Neuronal stem cell (in vitro differentiated cells): Measurements from ENCODE around the gene LRIG1.

ENCODE experiments used
- DNase-seq: peaks from one replicate; pipeline ENCODE4 v3.0.0-alpha.2; 2013; ENCODE audit warnings: low spot score
- H2AFZ ChIP-seq: one replicate; pipeline ENCODE4 v1.6.1; 2013; ENCODE audit warnings: mild to moderate bottlenecking, low read length, inconsistent platforms
- H2AK5ac ChIP-seq: 2 replicates; pipeline ENCODE4 v1.6.1; 2013; ENCODE audit warnings: low read depth, mild to moderate bottlenecking, inconsistent platforms, low read length, moderate library complexity, mixed read lengths
- H2BK120ac ChIP-seq: 2 replicates; pipeline ENCODE4 v1.6.1; 2013; ENCODE audit warnings: low read depth, mild to moderate bottlenecking, inconsistent platforms, low read length, moderate library complexity, mixed read lengths
- H2BK12ac ChIP-seq: one replicate; pipeline ENCODE4 v1.6.1; 2013; ENCODE audit warnings: low read length, inconsistent platforms
- H2BK15ac ChIP-seq: 2 replicates; pipeline ENCODE4 v1.6.1; 2013; ENCODE audit warnings: mild to moderate bottlenecking, low read length, inconsistent platforms, mixed read lengths
- H2BK5ac ChIP-seq: one replicate; pipeline ENCODE4 v1.6.1; 2013; ENCODE audit warnings: inconsistent platforms, mild to moderate bottlenecking, low read length, moderate library complexity
- H3K14ac ChIP-seq: one replicate; pipeline ENCODE4 v1.6.1; 2013; ENCODE audit warnings: low read length, inconsistent platforms
- H3K18ac ChIP-seq: 2 replicates; pipeline ENCODE4 v1.6.1; 2013; ENCODE audit warnings: low read length, inconsistent platforms
- H3K23ac ChIP-seq: 2 replicates; pipeline ENCODE4 v1.6.1; 2013; ENCODE audit warnings: low read depth, mild to moderate bottlenecking, mixed read lengths, low read length, inconsistent platforms; ENCODE audit not compliant: poor library complexity
- H3K27ac ChIP-seq: replicated peaks from 3 replicates; pipeline ENCODE4 v1.5.1; 2013; ENCODE audit warnings: low read length, inconsistent platforms
- H3K27me3 ChIP-seq, 3 experiments: 2 replicates each; pipeline ENCODE4 v1.6.1; 2013; ENCODE audit warnings: low read length in 3 of 3, mild to moderate bottlenecking in 2 of 3, inconsistent platforms in 1 of 3, low read depth in 1 of 3, mixed read lengths in 1 of 3, moderate library complexity in 1 of 3; ENCODE audit not compliant: control insufficient read depth in 3 of 3, insufficient read depth in 3 of 3
- H3K36me3 ChIP-seq, 2 donors: replicated peaks in 1 of 2; 2 replicates each; pipeline ENCODE4 v1.6.1; 2013; ENCODE audit warnings: low read length in 2 of 2; ENCODE audit not compliant: control insufficient read depth in 2 of 2, insufficient read depth in 2 of 2
- H3K4ac ChIP-seq: 2 replicates; pipeline ENCODE4 v1.6.1; 2013; ENCODE audit warnings: inconsistent platforms, mild to moderate bottlenecking, low read length, moderate library complexity
- H3K4me1 ChIP-seq, 2 donors: 1 replicate in 1 of 2; 2 replicates in 1 of 2; pipeline ENCODE4 v1.6.1; 2013; ENCODE audit warnings: low read length in 2 of 2, low read depth in 1 of 2; ENCODE audit not compliant: control insufficient read depth in 2 of 2, insufficient read depth in 1 of 2
- H3K4me2 ChIP-seq: one replicate; pipeline ENCODE4 v1.6.1; 2013; ENCODE audit warnings: mild to moderate bottlenecking, low read length, inconsistent platforms; ENCODE audit not compliant: insufficient read depth, poor library complexity, severe bottlenecking
- H3K4me3 ChIP-seq, 2 donors: 2 replicates each; pipeline ENCODE4 v1.5.1; 2013; ENCODE audit warnings: low read length in 2 of 2, mild to moderate bottlenecking in 2 of 2, inconsistent platforms in 1 of 2, moderate library complexity in 1 of 2
- H3K79me1 ChIP-seq: one replicate; pipeline ENCODE4 v1.6.1; 2013; ENCODE audit warnings: low read depth, mild to moderate bottlenecking, inconsistent platforms, low read length, moderate library complexity
- H3K9ac ChIP-seq: one replicate; pipeline ENCODE4 v1.6.1; 2013; ENCODE audit warnings: mild to moderate bottlenecking, low read depth, low read length, inconsistent platforms; ENCODE audit not compliant: poor library complexity
- H3K9me3 ChIP-seq, 2 donors: replicated peaks in 1 of 2; 2 replicates each; pipeline versions ENCODE3 to v1.6.1; 2013; ENCODE audit warnings: low read length in 2 of 2, mild to moderate bottlenecking in 2 of 2, inconsistent platforms in 1 of 2, low read depth in 1 of 2, mixed read lengths in 1 of 2, moderate library complexity in 1 of 2; ENCODE audit not compliant: control insufficient read depth in 2 of 2, insufficient read depth in 1 of 2
- H4K8ac ChIP-seq: one replicate; pipeline ENCODE4 v1.6.1; 2013; ENCODE audit warnings: low read depth, mild to moderate bottlenecking, inconsistent platforms, low read length, moderate library complexity
- H4K91ac ChIP-seq: one replicate; pipeline ENCODE4 v1.6.1; 2013; ENCODE audit warnings: low read length, low read depth, mild to moderate bottlenecking, inconsistent platforms; ENCODE audit not compliant: poor library complexity
- WGBS, 2 donors: extraction: QIAGEN DNeasy Blood & Tissue Kit; methylation state at CpG; one replicate each; pipeline ENCODE4 v1.1.7; 2013; ENCODE audit warnings: missing lambda C conversion rate in 2 of 2, mixed read lengths in 1 of 2; ENCODE audit not compliant: insufficient read length in 2 of 2, insufficient replicate concordance in 1 of 2; ENCODE audit errors: extremely low coverage in 2 of 2; 5-methylcytosine and 5-hydroxymethylcytosine counted together

The LRIG1 gene

DNA sequence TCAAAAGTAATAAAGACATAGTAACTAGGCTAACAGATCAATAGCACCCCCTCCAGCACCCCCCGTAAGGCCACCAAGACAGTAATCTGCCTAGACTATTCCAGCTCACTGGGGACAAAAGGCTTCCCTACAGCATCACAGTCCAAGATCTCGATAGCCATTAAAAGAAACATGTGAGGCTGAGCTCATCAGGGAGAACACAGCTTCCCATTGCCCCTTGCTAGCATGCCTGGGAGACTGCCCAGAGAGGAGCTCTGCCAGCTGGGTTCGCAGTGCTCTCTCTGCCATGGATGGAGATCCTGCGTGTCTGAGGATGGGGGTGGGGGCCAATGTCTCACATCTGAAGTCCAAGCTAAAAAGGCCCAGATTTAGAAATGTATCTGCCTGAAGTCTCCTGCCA, 17.8 kb downstream of the LRIG1 start:
- H3K18ac ChIP-seq = no peak overlapping the region
- H2AK5ac ChIP-seq = no peak overlapping the region
- H2BK120ac ChIP-seq = no peak overlapping the region
- no peak overlapping the region for H2BK15ac ChIP-seq
- no peak overlapping the region for H3K14ac ChIP-seq
- H3K4me2 ChIP-seq = no peak overlapping the region
- no peak overlapping the region for H2AFZ ChIP-seq
- WGBS, 2 donors = no CpG with 5 or more reads among the region's 4 CpGs
- no peak overlapping the region for H3K4ac ChIP-seq
- no peak overlapping the region for H2BK5ac ChIP-seq
- no peak overlapping the region for H2BK12ac ChIP-seq
- peaks cover 4% of the 10 kb centered on the region for H3K79me1 ChIP-seq
- peaks cover 0 to 29% of the 10 kb centered on the region in 2 donors for H3K36me3 ChIP-seq
- H4K91ac ChIP-seq = no peak overlapping the region
- H3K4me1 ChIP-seq = peaks cover 23 to 41% of the 10 kb centered on the region in 2 donors
- H4K8ac ChIP-seq = no peak overlapping the region
- H3K27me3 ChIP-seq = no peaks in the 10 kb centered on the region
- no peak overlapping the region for H3K9ac ChIP-seq
- peaks cover 0 to 4% of the 10 kb centered on the region in 2 donors for H3K9me3 ChIP-seq
- no peak overlapping the region for H3K23ac ChIP-seq
- H3K27ac ChIP-seq = no peak overlapping the region
- no peak overlapping the region for H3K4me3 ChIP-seq
- DNase-seq = no peak

DNA sequence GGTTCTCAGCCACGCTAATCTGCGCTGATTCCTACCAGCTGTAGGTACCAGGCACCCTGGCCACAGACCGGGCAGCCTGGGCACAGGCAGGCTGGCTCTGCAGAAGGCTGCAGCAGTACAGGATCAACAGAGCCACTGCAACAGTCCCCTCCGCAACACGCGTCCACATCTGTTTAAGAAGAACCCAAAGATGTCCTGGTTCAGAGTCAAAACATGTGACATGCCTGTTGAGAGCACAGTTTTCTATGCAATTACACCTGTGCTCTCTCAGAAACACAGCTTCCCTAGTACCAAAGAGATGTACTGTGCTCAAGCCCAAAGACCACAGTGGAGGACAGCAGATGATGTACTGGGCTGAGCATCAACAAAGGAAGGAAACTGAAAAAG, 18.8 kb downstream of the LRIG1 start:
- Histone ChIP-seq H3K9me3 (peaks cover 0 to 4% of the 10 kb centered on the region in 2 donors), H3K9ac (no peak overlapping the region), H2AFZ (no peak overlapping the region), H3K14ac (no peak overlapping the region), H3K36me3 (peaks cover 0 to 30% of the 10 kb centered on the region in 2 donors), H3K4me1 (peaks cover 18 to 43% of the 10 kb centered on the region in 2 donors), H3K18ac (no peak overlapping the region), H3K4me3 (no peak overlapping the region), H2BK120ac (no peak overlapping the region), H2AK5ac (no peak overlapping the region), H3K4ac (no peak overlapping the region), H3K27ac (no peak overlapping the region), H3K27me3 (no peaks in the 10 kb centered on the region), H2BK12ac (no peak overlapping the region), H3K23ac (no peak overlapping the region), H4K91ac (no peak overlapping the region), H4K8ac (no peak overlapping the region), H2BK5ac (no peak overlapping the region), H2BK15ac (no peak overlapping the region), H3K4me2 (no peak overlapping the region), H3K79me1 (peaks cover 4% of the 10 kb centered on the region)
- no CpG with 5 or more reads among the region's 6 CpGs for WGBS, 2 donors
- DNase-seq = no peak

GRCh38 chr3:66481071-66482017, 19.5 kb downstream of the LRIG1 start:
- no peaks in the 10 kb centered on the region for H3K27me3 ChIP-seq

DNA sequence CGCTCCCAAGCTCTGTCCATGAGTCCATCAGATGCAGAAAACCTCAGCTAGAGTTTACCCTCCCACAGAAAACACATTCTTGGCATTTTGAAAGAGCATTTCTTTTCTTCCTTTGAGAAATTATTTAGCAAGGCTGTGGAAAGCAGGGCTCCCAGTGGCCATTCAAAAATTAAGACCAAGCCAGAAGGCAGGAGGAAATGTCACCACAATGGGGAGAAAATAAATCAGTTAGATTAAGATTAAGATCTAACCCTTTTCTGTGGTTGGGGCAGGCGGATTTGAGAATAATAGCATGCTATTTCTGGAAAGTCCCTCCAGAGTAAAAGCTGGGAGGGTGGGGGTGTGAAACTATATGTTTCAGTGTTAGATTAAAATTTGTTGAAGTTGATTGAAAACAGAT, 20.2 kb downstream of the LRIG1 start:
- H3K4ac ChIP-seq = no peak overlapping the region
- peaks cover 4% of the 10 kb centered on the region for H3K79me1 ChIP-seq
- H3K18ac ChIP-seq = no peak overlapping the region
- no peak overlapping the region for H2AK5ac ChIP-seq
- DNase-seq = no peak
- H2BK15ac ChIP-seq = no peak overlapping the region
- peaks cover 17 to 48% of the 10 kb centered on the region in 2 donors for H3K4me1 ChIP-seq
- WGBS, 2 donors = no CpG with 5 or more reads among the region's 2 CpGs
- no peak overlapping the region for H3K27ac ChIP-seq
- H2BK5ac ChIP-seq = no peak overlapping the region
- H2BK120ac ChIP-seq = no peak overlapping the region
- no peak overlapping the region for H3K4me3 ChIP-seq
- H2BK12ac ChIP-seq = no peak overlapping the region
- no peak overlapping the region for H3K14ac ChIP-seq
- no peak overlapping the region for H4K91ac ChIP-seq
- no peak overlapping the region for H3K23ac ChIP-seq
- no peak overlapping the region for H4K8ac ChIP-seq
- H3K9me3 ChIP-seq = peaks cover 0 to 4% of the 10 kb centered on the region in 2 donors
- H3K36me3 ChIP-seq = peaks cover 0 to 24% of the 10 kb centered on the region in 2 donors
- H3K4me2 ChIP-seq = no peak overlapping the region
- H2AFZ ChIP-seq = no peak overlapping the region
- no peaks in the 10 kb centered on the region for H3K27me3 ChIP-seq
- no peak overlapping the region for H3K9ac ChIP-seq

More at GRCh38 chr3:66481071-66482017, 19.5 kb downstream of the LRIG1 start:
- Histone ChIP-seq H2BK120ac (no peak overlapping the region), H3K9ac (no peak overlapping the region), H3K79me1 (peaks cover 4% of the 10 kb centered on the region), H2AFZ (no peak overlapping the region), H3K36me3 (peaks cover 0 to 30% of the 10 kb centered on the region in 2 donors), H3K27ac (no peak overlapping the region), H3K4me2 (no peak overlapping the region), H2BK12ac (no peak overlapping the region), H3K23ac (no peak overlapping the region), H3K9me3 (peaks cover 0 to 4% of the 10 kb centered on the region in 2 donors), H3K14ac (no peak overlapping the region), H3K18ac (no peak overlapping the region), H4K8ac (no peak overlapping the region), H2BK15ac (no peak overlapping the region), H4K91ac (no peak overlapping the region), H3K4ac (no peak overlapping the region), H3K4me3 (no peak overlapping the region), H2AK5ac (no peak overlapping the region), H3K4me1 (peaks cover 17 to 47% of the 10 kb centered on the region in 2 donors), H2BK5ac (no peak overlapping the region)
- no peak for DNase-seq
- WGBS, 2 donors = no CpG with 5 or more reads among the region's 13 CpGs
